ENCODE results near the gene SYT17.

DNA sequence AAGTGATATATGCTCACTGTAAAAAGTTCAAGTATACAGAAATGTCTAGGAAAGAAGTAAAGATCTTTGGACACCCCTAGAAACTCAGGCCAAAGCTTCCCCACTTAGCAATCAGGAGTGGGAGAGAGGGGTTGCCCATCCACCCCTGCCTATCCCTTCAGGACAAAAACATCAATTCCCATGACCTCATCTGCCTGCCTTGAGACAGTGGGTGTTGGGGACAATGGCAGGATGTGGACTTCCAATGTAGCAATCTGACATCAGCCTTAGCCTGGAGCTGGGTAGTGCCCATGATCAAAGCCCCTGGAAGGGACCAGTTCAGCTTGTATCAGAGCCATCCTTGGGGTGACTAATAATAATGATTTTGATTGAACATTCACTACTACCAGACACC is 36.2 kb upstream of the SYT17 start:
- TF ChIP-seq CTCF (conservative IDR thresholded peaks at IDR 0.05) (no peak), ZFX (IDR thresholded peaks at IDR 0.05) (no peak)

Measured in C4-2B (cell line).